A549 (cell line): ENCODE measurements around the gene GUK1. TPM values are rescaled to one million over a fixed set of nuclear protein-coding genes. Genes with fewer than 3 reads are reported as not detected.
A peak's percentile ranks its signal among the peaks of the same experiment; 100 is the strongest.

ENCODE experiments used
- ATAC-seq, 2 experiments: fragments of 200-7000 bp in 1 of 2; fragments of >200 bp in 1 of 2; cut with Nextera tagmentation in 1 of 2; cut with Tn5 transposase in 1 of 2; 3 replicates each; pipeline versions ENCODE4 v1.8.0 to v1.9.1; 2018 to 2020; ENCODE audit warnings: mild to moderate bottlenecking in 1 of 2, moderate library complexity in 1 of 2
- CTCF ChIA-PET: fragments of 300-600 bp; sonication (Branson Sonifier 250); formaldehyde crosslinking; extraction: SDS; loops from one replicate; lab custom pipeline; 2021; ENCODE audit warnings: antibody characterized with exemption, inconsistent platforms; lab: Yijun Ruan, JAX
- POLR2A ChIA-PET: fragments of 350-600 bp; formaldehyde crosslinking; extraction: SDS; loops from one replicate; lab custom pipeline; 2021; ENCODE audit warnings: antibody characterized with exemption, inconsistent platforms; lab: Yijun Ruan, JAX
- DNase-seq, 2 experiments: peaks; one replicate each; pipeline versions ENCODE4 v3.0.0 to v3.0.0-alpha.2; 2011 to 2016; ENCODE audit warnings: low read depth in 1 of 2, low spot score in 1 of 2
- FAIRE-seq: peaks from 2 replicates; lab custom pipeline; 2011; peaks lifted over from hg19 to GRCh38; lab: Jason Lieb, UNC
- H3K27ac ChIP-seq, 2 experiments: fragments of >200 bp; sonication (Bioruptor Twin); formaldehyde crosslinking; 3 replicates each; pipeline ENCODE4 v1.5.1; 2016 to 2017
- H3K4me1 ChIP-seq: fragments of >200 bp; sonication (Bioruptor Twin); formaldehyde crosslinking; 3 replicates; pipeline ENCODE4 v1.6.1; 2016
- H3K4me2 ChIP-seq: fragments of >200 bp; sonication (Bioruptor Twin); formaldehyde crosslinking; 3 replicates; pipeline ENCODE4 v1.6.1; 2016
- H3K4me3 ChIP-seq: fragments of >200 bp; sonication (Bioruptor Twin); formaldehyde crosslinking; 3 replicates; pipeline ENCODE4 v1.5.1; 2016
- H3K9me3 ChIP-seq: fragments of >200 bp; sonication (Bioruptor Twin); formaldehyde crosslinking; 3 replicates; pipeline ENCODE4 v1.6.1; 2016
- BCL3 ChIP-seq: fragments of >200 bp; sonication (Bioruptor Twin); formaldehyde crosslinking; IDR thresholded peaks from 3 replicates; pipeline ENCODE4 v1.6.1; 2016
- BHLHE40 ChIP-seq: IDR thresholded peaks from 2 replicates; pipeline ENCODE4 v1.6.1; 2012; ENCODE audit warnings: low read depth, low read length, inconsistent platforms
- CBX2 ChIP-seq: fragments of 200-600 bp; sonication (generic); IDR thresholded peaks from 2 replicates; pipeline ENCODE4 v1.6.1; 2016; ENCODE audit warnings: low read depth, mild to moderate bottlenecking, borderline replicate concordance
- CBX8 ChIP-seq: fragments of 200-600 bp; sonication (generic); IDR thresholded peaks from 2 replicates; pipeline ENCODE4 v1.6.1; 2016
- ELK1 ChIP-seq: fragments of 150-350 bp; IDR thresholded peaks from 2 replicates; pipeline ENCODE4 v1.6.1; 2014; ENCODE audit warnings: low read depth, mild to moderate bottlenecking, low read length
- EP300 ChIP-seq, 2 experiments: fragments of >200 bp; sonication (Bioruptor Twin); formaldehyde crosslinking; IDR thresholded peaks; 2 replicates in 1 of 2; 3 replicates in 1 of 2; pipeline ENCODE4 v1.6.1; 2016 to 2017
- FOSB ChIP-seq: fragments of 250-450 bp; sonication (Bioruptor Pico); IDR thresholded peaks from 2 replicates; pipeline ENCODE4 v1.5.0; 2020; ENCODE audit warnings: mild to moderate bottlenecking, moderate library complexity
- GATA3 ChIP-seq: IDR thresholded peaks from 2 replicates; pipeline ENCODE4 v1.6.1; 2012; ENCODE audit warnings: borderline replicate concordance
- HDAC2 ChIP-seq: fragments of 200-600 bp; sonication (generic); IDR thresholded peaks from 2 replicates; pipeline ENCODE4 v1.6.1; 2016
- HEYL ChIP-seq: fragments of 250-450 bp; sonication (Bioruptor Pico); IDR thresholded peaks from 2 replicates; pipeline ENCODE4 v1.8.0; 2021; ENCODE audit warnings: mild to moderate bottlenecking, moderate library complexity
- HOXA7 ChIP-seq: fragments of 250-450 bp; sonication (Bioruptor Pico); IDR thresholded peaks from 2 replicates; pipeline ENCODE4 v1.5.0; 2020; ENCODE audit warnings: mild to moderate bottlenecking, moderate library complexity
- HOXB5 ChIP-seq: fragments of 250-450 bp; sonication (Bioruptor Pico); IDR thresholded peaks from 2 replicates; pipeline ENCODE4 v1.5.0; 2020; ENCODE audit warnings: mild to moderate bottlenecking, moderate library complexity
- MAZ ChIP-seq: fragments of 150-350 bp; IDR thresholded peaks from 2 replicates; pipeline ENCODE4 v1.6.1; 2014; ENCODE audit warnings: antibody characterized with exemption, low read depth, low read length, borderline replicate concordance
- POLR2AphosphoS2 ChIP-seq: conservative IDR thresholded peaks from 2 replicates; pipeline ENCODE4 v1.6.1; 2012; ENCODE audit warnings: low read length, improper control_type of control experiment, inconsistent platforms
- RARB ChIP-seq: fragments of 250-450 bp; sonication (Bioruptor Pico); IDR thresholded peaks from 2 replicates; pipeline ENCODE4 v1.8.0; 2021; ENCODE audit warnings: mild to moderate bottlenecking, moderate library complexity
- REST ChIP-seq: fragments of 200-600 bp; sonication (generic); IDR thresholded peaks from 2 replicates; pipeline ENCODE4 v1.6.1; 2016; ENCODE audit warnings: antibody characterized with exemption, mild to moderate bottlenecking, moderate library complexity
- ZC3H11A ChIP-seq: fragments of 450-650 bp; IDR thresholded peaks from 2 replicates; pipeline ENCODE4 v1.6.1; 2014; ENCODE audit warnings: antibody characterized with exemption, mild to moderate bottlenecking
- ZSCAN20 ChIP-seq: fragments of 250-450 bp; sonication (Bioruptor Pico); IDR thresholded peaks from 2 replicates; pipeline ENCODE4 v1.8.0; 2022; ENCODE audit warnings: mild to moderate bottlenecking, moderate library complexity
- WGBS: methylation state at CpG from one replicate; pipeline ENCODE4 v1.1.6; 2017; ENCODE audit errors: missing lambda C conversion rate; 5-methylcytosine and 5-hydroxymethylcytosine counted together
- polyA plus RNA-seq, 4 experiments: library from polyadenylated mRNA; depleted of rRNA in 3 of 4; stranded (reverse); fragments of >200 nt; fragmentation: RNase III in 1 of 4; extraction: RNeasy Plus Mini Kit Qiagen cat#74134 plus additional on column Dnase treatment in 1 of 4; gene quantifications; 2 replicates in 3 of 4; 3 replicates in 1 of 4; pipeline ENCODE4 v1.2.3, GENCODE V29; 2011 to 2017

The GUK1 gene
- polyA plus RNA-seq, 2 of the 4 experiments (the other 2 are of a cell fraction): 88.9 to 106 TPM

GRCh38 chr1:228149406-228150119 is 9.5 kb downstream of the GUK1 start, which contains the start of gene GJC2 (continued):
- TF ChIP-seq ELK1 (no peak), ZC3H11A (no peak)

GRCh38 chr1:228150120-228150460 is 10.0 kb downstream of the GUK1 start:
- Histone ChIP-seq H3K27ac (no peak overlapping the region), H3K4me2 (no peak overlapping the region), H3K9me3 (no peaks in the 10 kb centered on the region), H3K4me3 (no peak overlapping the region)
- ATAC-seq: peak in 1 of 2 experiments; percentile 2; a peak in 2 of 6 replicates
- POLR2A ChIA-PET: interaction anchor here (1.6 kb wide), 1 partner anchor 10 kb away, joined by 4 read pairs; no protein-coding TSS in a partner anchor
- no peak for DNase-seq
- 100% methylated on average over 3 of the region's 7 CpGs for WGBS
- TF ChIP-seq RARB (CRISPR knock-in tag): no peak
- no peak for TF ChIP-seq REST
- TF ChIP-seq CBX2: no peak
- TF ChIP-seq MAZ: no peak
- TF ChIP-seq CBX8: no peak
- no peak for TF ChIP-seq ELK1
- no peak for TF ChIP-seq HOXA7 (CRISPR knock-in tag)
- TF ChIP-seq EP300 (IDR thresholded peaks at IDR 0.05): no peak
- TF ChIP-seq HOXB5 (CRISPR knock-in tag): no peak
- TF ChIP-seq HDAC2: no peak
- TF ChIP-seq, all 56 proteins: peak for 0
- peaks cover 5% of the 10 kb centered on the region; the same call in 1 of the 3 replicates for H3K4me1 ChIP-seq
- FAIRE-seq: no peak
- CTCF ChIA-PET: interaction anchor here (1.6 to 8.2 kb wide), 2 partner anchors 9 to 16 kb away, joined by 5 to 89 read pairs; partner anchors contain the start of gene IBA57

- WGBS: 93% methylated on average over 10 of the region's 17 CpGs
- FAIRE-seq (no peak), ATAC-seq (peak; percentile 17 to 26; a peak in 4 of 6 replicates), DNase-seq (no peak)
- CTCF ChIA-PET: interaction anchor here (1.5 to 8.2 kb wide), 3 partner anchors 10 to 18 kb away, joined by 4 to 89 read pairs (median 5); partner anchors contain the start of gene IBA57
- Histone ChIP-seq H3K4me2 (no peak overlapping the region), H3K27ac (no peak overlapping the region), H3K4me3 (no peak overlapping the region), H3K9me3 (no peaks in the 10 kb centered on the region), H3K4me1 (peaks cover 5% of the 10 kb centered on the region; the same call in 1 of the 3 replicates)
- POLR2A ChIA-PET: interaction anchor here (1.6 to 4.0 kb wide), 2 partner anchors 9 to 14 kb away, joined by 4 to 35 read pairs; partner anchors contain the start of gene IBA57
- TF ChIP-seq BHLHE40 (no peak), ZSCAN20 (CRISPR knock-in tag) (no peak), REST (no peak), GATA3 (no peak), FOSB (no peak), MAZ (no peak), HEYL (no peak), BCL3 (no peak), POLR2AphosphoS2 (no peak)
Observed at GRCh38 chr1:228150461-228151179, 10.5 kb downstream of the GUK1 start.
